GM12878 (cell line): ENCODE results near the gene ADSL. TPM values are rescaled to one million over a fixed set of nuclear protein-coding genes. Genes with fewer than 3 reads are reported as not detected.

ENCODE experiments used
- ATAC-seq: fragments of 200-7000 bp; cut with Tn5 transposase; 3 replicates; pipeline ENCODE4 v1.9.1; 2020; ENCODE audit warnings: mild to moderate bottlenecking, moderate library complexity
- BruUV-seq: library from RNA; stranded (reverse); fragments of 400-500 nt; replicated peaks from 2 replicates; lab custom pipeline; 2021; lab: Mats Ljungman, UMichigan
- CTCF ChIA-PET: fragments of 300-600 bp; sonication (Branson Sonifier 250); formaldehyde crosslinking; extraction: SDS; loops from one replicate; lab custom pipeline; 2021; ENCODE audit warnings: inconsistent platforms; lab: Yijun Ruan, JAX
- POLR2A ChIA-PET: fragments of 350-600 bp; formaldehyde crosslinking; extraction: SDS; loops from one replicate; lab custom pipeline; 2021; ENCODE audit warnings: inconsistent platforms; lab: Charles Lee
- RAD21 ChIA-PET: fragments of 300-600 bp; sonication (Branson Sonifier 250); formaldehyde crosslinking; loops from one replicate; lab custom pipeline; 2023; ENCODE audit warnings: antibody characterized with exemption; ENCODE audit not compliant: unreplicated experiment; lab: Charles Lee
- SMC1A ChIA-PET: fragments of 300-600 bp; sonication (Branson Sonifier 250); formaldehyde crosslinking; loops from one replicate; lab custom pipeline; 2023; ENCODE audit not compliant: unreplicated experiment, uncharacterized antibody; lab: Charles Lee
- DNase-seq: peaks from one replicate; pipeline ENCODE4 v3.0.0-alpha.2; 2011; ENCODE audit warnings: low read depth, low spot score
- FAIRE-seq: peaks from 3 replicates; lab custom pipeline; 2011; peaks lifted over from hg19 to GRCh38; lab: Jason Lieb, UNC
- H2AFZ ChIP-seq: 2 replicates; pipeline ENCODE4 v1.6.0; 2011; ENCODE audit warnings: low read depth, low read length, control low read depth; ENCODE audit not compliant: control insufficient read depth
- H3K27ac ChIP-seq: 2 replicates; pipeline ENCODE4 v1.5.1; 2011; ENCODE audit warnings: control low read depth; ENCODE audit not compliant: control insufficient read depth, insufficient read depth
- H3K27me3 ChIP-seq, 2 experiments: replicated peaks in 1 of 2; 2 replicates each; pipeline versions ENCODE4 v1.6.0 to v1.6.1; 2011; ENCODE audit warnings: low read length in 1 of 2; ENCODE audit not compliant: control insufficient read depth in 2 of 2, insufficient read depth in 2 of 2
- H3K36me3 ChIP-seq, 2 experiments: 2 replicates each; pipeline ENCODE4 v1.5.1; 2011; ENCODE audit warnings: low read length in 1 of 2; ENCODE audit not compliant: control insufficient read depth in 2 of 2, insufficient read depth in 2 of 2
- H3K4me1 ChIP-seq: 2 replicates; pipeline ENCODE4 v1.6.1; 2011; ENCODE audit warnings: mild to moderate bottlenecking, low read length, moderate library complexity, mixed read lengths; ENCODE audit not compliant: control insufficient read depth, insufficient read depth
- H3K4me2 ChIP-seq: 2 replicates; pipeline ENCODE4 v1.6.0; 2011; ENCODE audit warnings: control low read depth; ENCODE audit not compliant: control insufficient read depth, insufficient read depth
- H3K4me3 ChIP-seq: fragments of 200-600 bp; sonication (generic); 2 replicates; pipeline ENCODE4 v1.5.1; 2016
- H3K79me2 ChIP-seq: 2 replicates; pipeline ENCODE4 v1.6.0; 2011; ENCODE audit warnings: low read length; ENCODE audit not compliant: control insufficient read depth, insufficient read depth
- H3K9ac ChIP-seq: 2 replicates; pipeline ENCODE4 v1.8.0; 2011; ENCODE audit warnings: low read length, control low read depth, mixed read lengths; ENCODE audit not compliant: control insufficient read depth, insufficient read depth
- H3K9me3 ChIP-seq: replicated peaks from 3 replicates; pipeline ENCODE4 v1.5.1; 2011; ENCODE audit warnings: mild to moderate bottlenecking, low read length; ENCODE audit not compliant: control insufficient read depth, insufficient read depth
- H4K20me1 ChIP-seq: 2 replicates; pipeline ENCODE4 v1.6.0; 2011; ENCODE audit not compliant: control insufficient read depth, insufficient read depth
- BCLAF1 ChIP-seq: fragments of 450-650 bp; IDR thresholded peaks from 2 replicates; pipeline ENCODE4 v1.6.1; 2017; ENCODE audit warnings: antibody characterized with exemption, mild to moderate bottlenecking, moderate library complexity
- EZH2 ChIP-seq: IDR thresholded peaks from 2 replicates; pipeline ENCODE4 v1.6.1; 2012; ENCODE audit warnings: low read depth, mild to moderate bottlenecking, control low read depth, inconsistent platforms, low read length, borderline replicate concordance; ENCODE audit not compliant: control insufficient read depth
- MTA2 ChIP-seq: fragments of 450-650 bp; IDR thresholded peaks from 2 replicates; pipeline ENCODE4 v1.6.1; 2016; ENCODE audit warnings: low read depth, mild to moderate bottlenecking, moderate library complexity
- RELB ChIP-seq: fragments of 450-650 bp; IDR thresholded peaks from 2 replicates; pipeline ENCODE4 v1.6.1; 2017; ENCODE audit warnings: low read depth, mild to moderate bottlenecking, moderate library complexity
- TCF3 ChIP-seq: IDR thresholded peaks from 2 replicates; pipeline ENCODE4 v1.6.1; 2012; ENCODE audit warnings: low read depth, mild to moderate bottlenecking, low read length, borderline replicate concordance; ENCODE audit not compliant: insufficient read depth
- YY1 ChIP-seq: IDR thresholded peaks from 2 replicates; pipeline ENCODE4 v1.6.1; 2011; ENCODE audit warnings: low read depth, mild to moderate bottlenecking, low read length
- WGBS: methylation state at CpG from one replicate; pipeline ENCODE4 v1.1.6; 2016; ENCODE audit warnings: low lambda C conversion rate; ENCODE audit not compliant: insufficient replicate concordance, insufficient coverage; ENCODE audit errors: missing lambda C conversion rate; 5-methylcytosine and 5-hydroxymethylcytosine counted together
- in situ Hi-C: fragments of 300-500 bp; cut with MboI; formaldehyde crosslinking; loops from 9 replicates; pipeline ENCODE4 v1.14.3; 2018; ENCODE audit warnings: mixed read lengths
- intact Hi-C: fragments of 100-400 bp; cut with micrococcal nuclease; formaldehyde crosslinking; loops from one replicate; pipeline ENCODE4 v1.14.2; 2022; ENCODE audit not compliant: unreplicated experiment
- polyA plus RNA-seq, 11 experiments: library from polyadenylated mRNA; depleted of rRNA in 4 of 11; unstranded in 6 of 11; stranded (reverse) in 5 of 11; fragments of >200 nt; fragmentation: Nextera tagmentation in 4 of 11; fragmentation: Illumina TruSeq in 1 of 11; extraction: Ambion mirVana in 4 of 11; extraction: Trizol in 1 of 11; gene quantifications; 1 replicate in 1 of 11; 2 replicates in 10 of 11; pipeline versions ENCODE4 v1.2.1 to v1.2.3, GENCODE V29; 2011 to 2016; ENCODE audit warnings: inconsistent platforms in 2 of 11, missing spikeins in 2 of 11, low read depth in 1 of 11
- total RNA-seq, 4 experiments: library from RNA; depleted of rRNA in 3 of 4; stranded (reverse); fragments of >200 nt in 3 of 4; fragmentation: Illumina TruSeq in 1 of 4; extraction: Trizol in 1 of 4; gene quantifications; 2 replicates each; pipeline versions ENCODE4 v1.2.1 to v1.2.3, GENCODE V29; 2013 to 2021

ADSL gene
- total and polyA plus RNA-seq, 10 of the 15 experiments (the other 5 are each of a cell fraction or from before 2014, with no cell fraction given) = 126 to 313 (median 143) TPM

- H3K27ac ChIP-seq = no peak overlapping the region
- intact Hi-C loops = no loop called here
Observed at GRCh38 chr22:40329466-40329865, 16.8 kb upstream of the ADSL start.

More at GRCh38 chr22:40329466-40329865, 16.8 kb upstream of the ADSL start:
- Histone ChIP-seq H2AFZ (no peak overlapping the region), H3K9ac (no peak overlapping the region), H3K27me3 (no peaks in the 10 kb centered on the region), H3K79me2 (no peaks in the 10 kb centered on the region), H4K20me1 (no peaks in the 10 kb centered on the region), H3K4me1 (peaks cover 11% of the 10 kb centered on the region)
- no TSS peak for BruUV-seq
- RAD21 ChIA-PET = no interaction called here
- FAIRE-seq = no peak
- SMC1A ChIA-PET = interaction anchor here (1.1 to 1.3 kb wide), 2 partner anchors 10 to 160 kb away, joined by 3 to 4 read pairs; no protein-coding TSS in a partner anchor
- in situ Hi-C loops = no loop called here
- CTCF ChIA-PET = interaction anchor here (0.9 kb wide), 1 partner anchor 22 kb away, joined by 3 read pairs; no protein-coding TSS in a partner anchor
- no peak for ATAC-seq
- no peak for TF ChIP-seq RELB
- TF ChIP-seq BCLAF1 = no peak
- no peak for TF ChIP-seq YY1
- TF ChIP-seq TCF3 = no peak
- TF ChIP-seq MTA2 = no peak
- TF ChIP-seq EZH2 = no peak
- TF ChIP-seq, all 136 proteins: peak for 0
- POLR2A ChIA-PET = interaction anchor here (1.2 kb wide), 1 partner anchor 13 kb away, joined by 4 read pairs; no protein-coding TSS in a partner anchor
- Histone ChIP-seq H3K36me3 (peaks cover 0 to 2% of the 10 kb centered on the region in 2 experiments; a peak in 1 of 4 replicates), H3K4me3 (no peak overlapping the region), H3K9me3 (no peaks in the 10 kb centered on the region), H3K4me2 (no peak overlapping the region)
- no peak for DNase-seq
- WGBS = 78% methylated on average over 9 of the region's 9 CpGs
